Right lung (tissue), 5 donors: Measurements from ENCODE around the gene TAS1R3. TPM values are rescaled to one million over a fixed set of nuclear protein-coding genes. Genes with fewer than 3 reads are reported as not detected.

Experiments used
- DNase-seq, 2 donors: peaks; one replicate each; pipeline ENCODE4 v3.0.0-alpha.2; 2013
- polyA plus RNA-seq, 5 donors: library from polyadenylated mRNA; unstranded; fragments of 120-200 nt; gene quantifications; one replicate each; pipeline versions ENCODE4 v1.2.1 to v1.2.3, GENCODE V29; 2013; ENCODE audit warnings: inconsistent platforms in 1 of 5, low replicate concordance in 1 of 5; ENCODE audit not compliant: insufficient read length in 5 of 5, insufficient read depth in 1 of 5

Gene TAS1R3
- polyA plus RNA-seq, 5 donors = 0.24 to 0.88 (median 0.49) TPM

- DNase-seq = no peak
These were observed 6.1 kb downstream of the TAS1R3 start for GRCh38 chr1:1336931-1337792.

- DNase-seq = no peak
These were observed 6.7 kb downstream of the TAS1R3 start for GRCh38 chr1:1337793-1338147.

- DNase-seq = no peak
These were observed 7.2 kb downstream of the TAS1R3 start for GRCh38 chr1:1338278-1338677.

- DNase-seq = no peak
These were observed 9.1 kb downstream of the TAS1R3 start for GRCh38 chr1:1340185-1340584.

- no peak for DNase-seq
These were observed 9.9 kb downstream of the TAS1R3 start for GRCh38 chr1:1340791-1341548.

GRCh38 chr1:1341549-1342021 lies 10.5 kb downstream of the TAS1R3 start:
- no peak for DNase-seq

GRCh38 chr1:1342061-1342562 lies 11.0 kb downstream of the TAS1R3 start:
- no peak for DNase-seq

GRCh38 chr1:1342584-1343115 lies 11.6 kb downstream of the TAS1R3 start:
- no peak for DNase-seq

GRCh38 chr1:1343811-1344421 lies 12.8 kb downstream of the TAS1R3 start:
- DNase-seq = no peak

- no peak for DNase-seq
These were observed 13.7 kb downstream of the TAS1R3 start for GRCh38 chr1:1344655-1345361.

GRCh38 chr1:1345384-1345783 lies 14.3 kb downstream of the TAS1R3 start:
- DNase-seq = no peak

GRCh38 chr1:1345860-1346500 lies 14.9 kb downstream of the TAS1R3 start:
- no peak for DNase-seq

GRCh38 chr1:1346501-1346890 lies 15.4 kb downstream of the TAS1R3 start:
- DNase-seq = no peak

- DNase-seq = no peak
These were observed 16.0 kb downstream of the TAS1R3 start for GRCh38 chr1:1347026-1347595.

GRCh38 chr1:1347663-1348419 lies 16.8 kb downstream of the TAS1R3 start:
- no peak for DNase-seq

GRCh38 chr1:1348420-1349255 lies 17.6 kb downstream of the TAS1R3 start:
- DNase-seq = no peak

- peak; percentile 69 to 70 for DNase-seq
These were observed 18.4 kb downstream of the TAS1R3 start, which contains the start of gene DVL1 for GRCh38 chr1:1349256-1350012. Gene DVL1, minus strand, starts transcription at chr1:1349418. Its CDS starts 353 bp downstream, at chr1:1349065.
